K562 (cell line): ENCODE measurements around the gene CENPP. TPM values are rescaled to one million over a fixed set of nuclear protein-coding genes. Genes with fewer than 3 reads are reported as not detected.

Experiments used
- ATAC-seq: fragments of 200-7000 bp; cut with Tn5 transposase; 3 replicates; pipeline ENCODE4 v1.9.1; 2020; ENCODE audit warnings: moderate library complexity
- BruUV-seq: library from RNA; stranded (reverse); fragments of 400-500 nt; replicated peaks from 2 replicates; lab custom pipeline; 2021; lab: Mats Ljungman, UMichigan
- CTCF ChIA-PET: fragments of 300-600 bp; formaldehyde crosslinking; extraction: SDS; loops from one replicate; lab custom pipeline; 2021; ENCODE audit warnings: low intra/inter-chr PET ratio; lab: Yijun Ruan, JAX
- POLR2A ChIA-PET: fragments of 300-600, 350-650 bp; sonication (Branson Sonifier 250); formaldehyde crosslinking; extraction: SDS; loops from one replicate; lab custom pipeline; 2021; ENCODE audit warnings: antibody characterized with exemption, inconsistent platforms; lab: Yijun Ruan, JAX
- DNase-seq, 4 experiments: peaks; one replicate each; pipeline versions ENCODE4 v3.0.0 to v3.0.0-alpha.2; 2011 to 2018; ENCODE audit warnings: low spot score in 3 of 4, mixed read lengths in 3 of 4; ENCODE audit errors: extremely low read depth in 1 of 4
- FAIRE-seq: peaks from 2 replicates; lab custom pipeline; 2011; peaks lifted over from hg19 to GRCh38; lab: Jason Lieb, UNC
- H2AFZ ChIP-seq: 2 replicates; pipeline ENCODE4 v1.6.0; 2011; ENCODE audit warnings: low read depth, low read length, control low read depth, inconsistent platforms
- H3K27ac ChIP-seq: fragments of 200-600 bp; 3 replicates; pipeline ENCODE4 v1.8.0; 2011; ENCODE audit warnings: low read depth, mild to moderate bottlenecking, control low read depth, inconsistent platforms, low read length, moderate library complexity, mixed read lengths; ENCODE audit errors: extremely low read depth
- H3K27me3 ChIP-seq, 2 experiments: fragments of 300-600 bp in 1 of 2; 2 replicates in 1 of 2; 3 replicates in 1 of 2; pipeline versions ENCODE4 v1.6.0 to v1.8.0; 2011; ENCODE audit warnings: inconsistent platforms in 2 of 2, low read length in 2 of 2, mild to moderate bottlenecking in 1 of 2, mixed read lengths in 1 of 2, moderate library complexity in 1 of 2; ENCODE audit not compliant: control insufficient read depth in 2 of 2, insufficient read depth in 2 of 2
- H3K36me3 ChIP-seq: fragments of 300-600 bp; 3 replicates; pipeline ENCODE4 v1.8.0; 2011; ENCODE audit warnings: mild to moderate bottlenecking, low read length, inconsistent platforms; ENCODE audit not compliant: control insufficient read depth, insufficient read depth
- H3K4me1 ChIP-seq, 2 experiments: fragments of 200-600 bp in 1 of 2; replicated peaks in 1 of 2; 2 replicates in 1 of 2; 3 replicates in 1 of 2; pipeline versions ENCODE4 v1.5.1 to v1.8.0; 2011; ENCODE audit warnings: inconsistent platforms in 2 of 2, low read length in 2 of 2, mild to moderate bottlenecking in 1 of 2, mixed read lengths in 1 of 2, moderate library complexity in 1 of 2; ENCODE audit not compliant: control insufficient read depth in 2 of 2, insufficient read depth in 2 of 2
- H3K4me2 ChIP-seq: 2 replicates; pipeline ENCODE4 v1.6.1; 2011; ENCODE audit warnings: low read length, control low read depth, inconsistent platforms, mixed read lengths; ENCODE audit not compliant: insufficient read depth
- H3K4me3 ChIP-seq: fragments of 200-600 bp; sonication (generic), shearing (Covaris generic); 2 replicates; pipeline ENCODE4 v1.5.1; 2016; ENCODE audit warnings: control low read depth, inconsistent platforms
- H3K79me2 ChIP-seq: fragments of 200-600 bp; 3 replicates; pipeline ENCODE4 v1.8.0; 2011; ENCODE audit warnings: low read length, inconsistent platforms; ENCODE audit not compliant: control insufficient read depth, insufficient read depth
- H3K9ac ChIP-seq, 2 experiments: 2 replicates each; pipeline versions ENCODE4 v1.6.0 to v1.6.1; 2011; ENCODE audit warnings: low read depth in 2 of 2, low read length in 2 of 2, control low read depth in 1 of 2, inconsistent platforms in 1 of 2, mild to moderate bottlenecking in 1 of 2, mixed read lengths in 1 of 2; ENCODE audit not compliant: insufficient read depth in 1 of 2
- H3K9me1 ChIP-seq: one replicate; pipeline ENCODE4 v1.6.0; 2011; ENCODE audit warnings: inconsistent platforms, mild to moderate bottlenecking, low read length, moderate library complexity; ENCODE audit not compliant: control insufficient read depth, insufficient read depth
- H3K9me3 ChIP-seq: replicated peaks from 2 replicates; pipeline ENCODE4 v1.5.1; 2011; ENCODE audit warnings: low read depth, low read length, inconsistent platforms; ENCODE audit not compliant: control insufficient read depth, insufficient read depth
- H4K20me1 ChIP-seq: replicated peaks from 2 replicates; pipeline ENCODE4 v1.6.1; 2011; ENCODE audit warnings: low read length, inconsistent platforms, mixed read lengths; ENCODE audit not compliant: control insufficient read depth, insufficient read depth
- BDP1 ChIP-seq: IDR thresholded peaks from 3 replicates; pipeline ENCODE4 v1.6.1; 2011; ENCODE audit not compliant: insufficient read length, insufficient read depth
- CEBPG ChIP-seq, 3 experiments: fragments of 200-800 bp in 1 of 3; sonication (Bioruptor generic) in 1 of 3; sonication (generic) in 1 of 3; formaldehyde crosslinking in 1 of 3; IDR thresholded peaks in 2 of 3; conservative IDR thresholded peaks in 1 of 3; 2 replicates each; pipeline versions ENCODE4 v1.6.1 to v1.8.0; 2016 to 2022; ENCODE audit warnings: missing compliant biosample characterization in 2 of 3, missing genetic modification characterization in 2 of 3, mild to moderate bottlenecking in 1 of 3, missing genetic modification reagents in 1 of 3
- DPF2 ChIP-seq: fragments of 450-650 bp; IDR thresholded peaks from 2 replicates; pipeline ENCODE4 v1.6.1; 2016
- SAFB ChIP-seq: fragments of 200-400 bp; formaldehyde crosslinking; IDR thresholded peaks from 2 replicates; pipeline ENCODE4 v1.6.1; 2017; ENCODE audit warnings: low read depth, low read length, borderline replicate concordance
- ZC3H4 ChIP-seq: sonication (generic); formaldehyde crosslinking; IDR thresholded peaks from 2 replicates; pipeline ENCODE4 v1.9.0; 2021; ENCODE audit warnings: missing genetic modification reagents, borderline replicate concordance
- ZNF197 ChIP-seq: fragments of 200-800 bp; sonication (Bioruptor generic); IDR thresholded peaks from 2 replicates; pipeline ENCODE4 v1.6.1; 2016; ENCODE audit warnings: low read depth, missing genetic modification characterization, missing compliant biosample characterization
- ZNF699 ChIP-seq: fragments of 250-450 bp; sonication (Bioruptor Pico); IDR thresholded peaks from 2 replicates; pipeline ENCODE4 v1.8.0; 2021; ENCODE audit warnings: mild to moderate bottlenecking, moderate library complexity; ENCODE audit not compliant: insufficient replicate concordance
- WGBS: fragments of 100-300 bp; shearing (Covaris generic); methylation state at CpG from one replicate; pipeline ENCODE4 v1.1.6; 2016; ENCODE audit warnings: low coverage, mixed read lengths; ENCODE audit not compliant: insufficient coverage; ENCODE audit errors: missing lambda C conversion rate; 5-methylcytosine and 5-hydroxymethylcytosine counted together
- in situ Hi-C: fragments of 300-500 bp; cut with MboI; formaldehyde crosslinking; loops from 4 replicates; pipeline ENCODE4 v1.15.0; 2018; ENCODE audit warnings: inconsistent platforms, mixed read lengths
- intact Hi-C: fragments of 100-400 bp; cut with micrococcal nuclease; formaldehyde crosslinking; loops from 2 replicates; pipeline ENCODE4 v1.14.2; 2022
- polyA plus RNA-seq, 8 experiments: library from polyadenylated mRNA; depleted of rRNA in 4 of 8; stranded (reverse) in 5 of 8; unstranded in 3 of 8; fragments of >200 nt; fragmentation: Nextera tagmentation in 2 of 8; fragmentation: Illumina TruSeq in 1 of 8; extraction: Ambion mirVana in 2 of 8; extraction: Trizol in 1 of 8; gene quantifications; 2 replicates each; pipeline versions ENCODE4 v1.2.1 to v1.2.3, GENCODE V29; 2011 to 2014; ENCODE audit warnings: inconsistent platforms in 1 of 8, missing spikeins in 1 of 8
- total RNA-seq, 7 experiments: library from RNA; depleted of rRNA in 6 of 7; stranded (reverse); fragments of >200 nt in 6 of 7; fragmentation: Illumina TruSeq in 2 of 7; extraction: Trizol in 2 of 7; gene quantifications; 2 replicates each; pipeline versions ENCODE4 v1.2.1 to v1.2.3, GENCODE V29; 2011 to 2021; ENCODE audit warnings: low replicate concordance in 1 of 7
- TF ChIP-seq, protein P1 (sequence below): sonication (generic); formaldehyde crosslinking; IDR thresholded peaks from 2 replicates; pipeline ENCODE4 v1.9.0; 2022; ENCODE audit warnings: mild to moderate bottlenecking, missing genetic modification reagents

The CENPP gene
- total and polyA plus RNA-seq, 9 of the 15 experiments (the other 6 are each of a cell fraction or from before 2014, with no cell fraction given), result 8.0 to 28.5 (median 17.9) TPM

- 51% methylated on average over 2 of the region's 2 CpGs for WGBS
- no peaks in the 10 kb centered on the region; the same call in 1 of the 2 replicates for H4K20me1 ChIP-seq
- no peak overlapping the region for H3K4me3 ChIP-seq
- no peak; the same call in 1 of the 3 replicates for ATAC-seq
- no TSS peak for BruUV-seq
- no peak overlapping the region for H3K27ac ChIP-seq
- FAIRE-seq, result no peak
- CTCF ChIA-PET, result no interaction called here
- POLR2A ChIA-PET, result interaction anchor here (0.9 to 1.4 kb wide), 4 partner anchors 9 to 17 kb away, joined by 3 to 7 read pairs (median 4); partner anchors contain the start of genes CENPP and NOL8
- no peak overlapping the region for H2AFZ ChIP-seq
- no peak overlapping the region for H3K4me2 ChIP-seq
- intact Hi-C loops (no loop called here), in situ Hi-C loops (no loop called here)
- no peaks in the 10 kb centered on the region for H3K27me3 ChIP-seq
- peaks cover 0 to 10% of the 10 kb centered on the region in 2 experiments; a peak in 3 of 5 replicates for H3K4me1 ChIP-seq
- H3K79me2 ChIP-seq, result peaks cover 37% of the 10 kb centered on the region
- peaks cover 92% of the 10 kb centered on the region for H3K36me3 ChIP-seq
- H3K9ac ChIP-seq, result peak overlapping the region in 1 of 2 experiments; percentile 40; a peak in 1 of 4 replicates
- no peaks in the 10 kb centered on the region for H3K9me3 ChIP-seq
- no peaks in the 10 kb centered on the region for H3K9me1 ChIP-seq
- TF ChIP-seq ZNF197 (CRISPR knock-in tag), result no peak
- no peak for TF ChIP-seq DPF2
- TF ChIP-seq ZNF699 (CRISPR knock-in tag), result no peak
- no peak for TF ChIP-seq ZC3H4 (CRISPR knock-in tag)
- TF ChIP-seq BDP1, result no peak
- TF ChIP-seq SAFB, result no peak
- TF ChIP-seq CEBPG (CRISPR knock-in tag; IDR thresholded peaks at IDR 0.05), result no peak
- TF ChIP-seq CEBPG (tag; conservative IDR thresholded peaks at IDR 0.05 in 1 of 2, IDR thresholded peaks at IDR 0.05 in 1 of 2), result no peak
- TF ChIP-seq, protein P1, sequence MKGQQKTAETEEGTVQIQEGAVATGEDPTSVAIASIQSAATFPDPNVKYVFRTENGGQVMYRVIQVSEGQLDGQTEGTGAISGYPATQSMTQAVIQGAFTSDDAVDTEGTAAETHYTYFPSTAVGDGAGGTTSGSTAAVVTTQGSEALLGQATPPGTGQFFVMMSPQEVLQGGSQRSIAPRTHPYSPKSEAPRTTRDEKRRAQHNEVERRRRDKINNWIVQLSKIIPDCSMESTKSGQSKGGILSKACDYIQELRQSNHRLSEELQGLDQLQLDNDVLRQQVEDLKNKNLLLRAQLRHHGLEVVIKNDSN (CRISPR knock-in tag), result no peak
- no peak for DNase-seq
Measured at GRCh38 chr9:92313624-92314012, 12.1 kb upstream of the CENPP start.
